ENCODE results near the gene SLC18A2.
"Not testable (repeated sequence)": the region's sequence is repeated elsewhere in the genome, so short reads cannot be mapped to it uniquely, and the experiment has no call there.

SLC18A2 gene

DNA sequence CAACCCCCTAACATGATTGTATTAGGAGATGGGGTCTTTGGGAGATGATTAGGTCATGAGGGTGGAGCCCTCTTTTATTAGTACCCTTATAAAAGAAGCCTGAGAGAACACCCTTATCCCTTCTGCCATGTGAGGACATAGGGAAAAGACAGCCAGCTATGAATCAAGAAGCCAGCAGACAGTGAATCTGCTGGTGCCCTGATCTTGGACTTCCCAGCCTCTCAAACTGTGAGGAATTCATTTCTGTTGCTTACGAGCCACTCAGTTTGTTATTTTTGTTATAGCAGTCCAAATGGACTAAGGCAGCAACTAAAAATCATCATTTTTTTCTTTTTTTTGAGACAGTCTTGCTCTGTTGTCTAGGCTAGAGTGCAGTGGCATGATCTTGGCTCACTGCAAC lies 59.8 kb downstream of the SLC18A2 start:
- Histone ChIP-seq H3K36me3 (no peaks in the 10 kb centered on the region), H3K27me3 (no peaks in the 10 kb centered on the region), H3K4me3 (ENCODE audit: low read depth, low read length) (no peak overlapping the region), H3K4me1 (no peaks in the 10 kb centered on the region), H3K9me3 (no peaks in the 10 kb centered on the region)
- DNase-seq = no peak
- TF ChIP-seq, protein P1, sequence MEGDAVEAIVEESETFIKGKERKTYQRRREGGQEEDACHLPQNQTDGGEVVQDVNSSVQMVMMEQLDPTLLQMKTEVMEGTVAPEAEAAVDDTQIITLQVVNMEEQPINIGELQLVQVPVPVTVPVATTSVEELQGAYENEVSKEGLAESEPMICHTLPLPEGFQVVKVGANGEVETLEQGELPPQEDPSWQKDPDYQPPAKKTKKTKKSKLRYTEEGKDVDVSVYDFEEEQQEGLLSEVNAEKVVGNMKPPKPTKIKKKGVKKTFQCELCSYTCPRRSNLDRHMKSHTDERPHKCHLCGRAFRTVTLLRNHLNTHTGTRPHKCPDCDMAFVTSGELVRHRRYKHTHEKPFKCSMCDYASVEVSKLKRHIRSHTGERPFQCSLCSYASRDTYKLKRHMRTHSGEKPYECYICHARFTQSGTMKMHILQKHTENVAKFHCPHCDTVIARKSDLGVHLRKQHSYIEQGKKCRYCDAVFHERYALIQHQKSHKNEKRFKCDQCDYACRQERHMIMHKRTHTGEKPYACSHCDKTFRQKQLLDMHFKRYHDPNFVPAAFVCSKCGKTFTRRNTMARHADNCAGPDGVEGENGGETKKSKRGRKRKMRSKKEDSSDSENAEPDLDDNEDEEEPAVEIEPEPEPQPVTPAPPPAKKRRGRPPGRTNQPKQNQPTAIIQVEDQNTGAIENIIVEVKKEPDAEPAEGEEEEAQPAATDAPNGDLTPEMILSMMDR (IDR thresholded peaks at IDR 0.05; ENCODE audit: low read depth, low read length) = no peak

DNA sequence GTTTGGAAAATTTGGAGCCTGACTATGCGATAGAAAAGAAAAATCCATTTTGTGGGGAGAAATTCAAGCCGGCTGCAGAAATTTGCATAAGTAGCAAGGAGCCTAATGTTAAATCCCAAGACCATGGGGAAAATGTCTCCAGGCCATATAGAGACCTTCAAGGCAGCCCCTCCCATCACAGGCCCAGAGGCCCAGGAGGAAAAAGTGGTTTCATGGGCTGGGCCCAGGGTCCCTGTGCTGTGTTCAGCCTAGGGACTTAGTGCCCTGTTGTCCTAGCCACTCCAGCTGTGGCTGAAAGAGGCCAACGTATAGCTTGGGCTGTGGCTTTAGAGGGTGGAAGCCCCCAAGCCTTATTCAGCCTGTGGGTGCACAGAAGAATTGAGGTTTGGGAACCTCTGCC lies 62.5 kb downstream of the SLC18A2 start:
- not testable (repeated sequence) for DNase-seq; H3K4me1 ChIP-seq; H3K36me3 ChIP-seq; H3K27me3 ChIP-seq; H3K4me3 ChIP-seq (ENCODE audit: low read depth, low read length); H3K9me3 ChIP-seq

DNA sequence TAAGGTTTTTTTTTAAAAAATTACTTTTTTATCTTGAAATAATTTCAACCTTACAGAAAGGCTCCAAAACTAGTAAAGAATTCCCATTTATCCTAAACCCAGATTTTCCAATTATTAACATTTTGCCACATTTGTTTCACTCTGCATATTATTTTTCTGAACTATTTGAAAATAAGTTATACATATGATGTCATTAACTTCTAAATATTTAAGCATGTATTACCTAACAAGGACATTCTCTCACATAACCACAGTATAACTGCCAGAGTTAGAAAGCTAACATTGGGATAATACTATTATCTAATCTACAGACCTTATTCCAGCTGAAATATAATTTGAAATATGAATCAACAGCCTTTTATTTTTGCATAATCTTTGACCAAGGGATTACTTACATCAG lies 65.8 kb downstream of the SLC18A2 start:
- TF ChIP-seq, protein P1 (IDR thresholded peaks at IDR 0.05; ENCODE audit: low read depth, low read length) = no peak
- no peaks in the 10 kb centered on the region for H3K9me3 ChIP-seq
- no peaks in the 10 kb centered on the region for H3K4me1 ChIP-seq
- H3K4me3 ChIP-seq (ENCODE audit: low read depth, low read length) = no peak overlapping the region
- no peak for DNase-seq
- H3K36me3 ChIP-seq = no peaks in the 10 kb centered on the region
- H3K27me3 ChIP-seq = no peaks in the 10 kb centered on the region

DNA sequence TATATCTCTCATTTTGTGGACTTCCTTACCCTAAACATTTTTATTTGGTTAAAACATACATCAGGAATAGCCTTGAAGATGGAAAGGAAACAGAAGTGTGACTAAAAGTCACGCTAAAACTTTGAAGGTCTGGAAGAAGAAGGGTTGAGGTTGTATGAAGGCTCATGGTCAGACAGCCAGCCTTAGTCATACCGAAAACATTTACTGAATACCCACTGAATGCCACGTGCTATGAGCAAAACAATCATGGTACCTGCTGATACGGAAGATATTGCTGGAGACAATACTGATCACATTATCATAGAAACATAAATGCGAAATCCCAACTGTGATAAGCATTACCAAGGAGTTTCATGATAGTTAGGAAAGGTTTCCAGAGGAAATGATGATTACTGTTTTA lies 70.3 kb downstream of the SLC18A2 start:
- no peaks in the 10 kb centered on the region for H3K9me3 ChIP-seq
- no peak for DNase-seq
- H3K36me3 ChIP-seq = no peaks in the 10 kb centered on the region; the same call in 1 of the 2 replicates
- TF ChIP-seq, protein P1 (IDR thresholded peaks at IDR 0.05; ENCODE audit: low read depth, low read length) = no peak
- H3K4me3 ChIP-seq (ENCODE audit: low read depth, low read length) = no peak overlapping the region
- no peaks in the 10 kb centered on the region for H3K4me1 ChIP-seq
- no peaks in the 10 kb centered on the region for H3K27me3 ChIP-seq

DNA sequence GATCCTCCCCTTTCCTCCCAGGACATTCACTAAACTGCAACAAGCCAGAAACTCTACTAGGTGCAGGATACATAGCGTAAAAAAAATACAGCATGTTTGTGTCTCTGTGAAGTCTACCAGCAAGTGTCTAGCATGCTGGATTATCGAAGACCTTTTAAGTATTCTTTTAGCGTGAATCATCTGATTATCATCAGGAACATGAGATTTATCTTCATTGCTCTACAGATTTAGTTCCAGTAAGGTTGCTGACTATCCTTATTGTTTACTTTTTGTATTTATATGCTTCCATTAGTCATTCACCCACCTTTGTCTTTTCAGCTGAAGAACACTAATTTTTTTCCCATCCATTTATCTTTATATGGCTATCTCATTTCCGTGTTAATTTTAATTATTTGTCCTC lies 71.5 kb downstream of the SLC18A2 start:
- no peaks in the 10 kb centered on the region for H3K4me1 ChIP-seq
- H3K9me3 ChIP-seq = no peaks in the 10 kb centered on the region
- TF ChIP-seq, protein P1 (IDR thresholded peaks at IDR 0.05; ENCODE audit: low read depth, low read length) = no peak
- H3K27me3 ChIP-seq = no peaks in the 10 kb centered on the region
- no peak overlapping the region for H3K4me3 ChIP-seq (ENCODE audit: low read depth, low read length)
- H3K36me3 ChIP-seq = no peaks in the 10 kb centered on the region; the same call in 1 of the 2 replicates
- DNase-seq = no peak

DNA sequence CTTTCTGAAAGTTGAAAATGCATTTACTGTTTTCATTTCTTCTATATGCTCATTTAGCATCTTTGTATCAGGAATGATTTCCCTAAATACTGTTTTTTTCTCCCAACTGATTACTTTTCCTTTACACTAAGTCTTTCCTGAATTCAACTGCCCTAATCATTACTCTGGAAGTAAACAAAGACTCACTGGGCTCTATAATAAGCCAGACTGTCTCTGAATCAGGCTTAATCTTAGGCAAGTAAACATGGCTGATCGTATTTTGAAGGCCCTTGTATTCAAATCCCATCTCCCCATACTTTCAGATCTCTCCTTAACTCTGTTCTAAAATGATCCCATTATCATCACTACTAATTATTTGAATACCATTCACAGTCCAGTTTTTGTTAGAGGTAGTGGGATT lies 72.7 kb downstream of the SLC18A2 start:
- DNase-seq = no peak
- H3K36me3 ChIP-seq = no peaks in the 10 kb centered on the region; the same call in 1 of the 2 replicates
- no peaks in the 10 kb centered on the region for H3K9me3 ChIP-seq
- H3K4me1 ChIP-seq = no peaks in the 10 kb centered on the region
- TF ChIP-seq, protein P1 (IDR thresholded peaks at IDR 0.05; ENCODE audit: low read depth, low read length) = no peak
- H3K4me3 ChIP-seq (ENCODE audit: low read depth, low read length) = no peak overlapping the region
- no peaks in the 10 kb centered on the region for H3K27me3 ChIP-seq

DNA sequence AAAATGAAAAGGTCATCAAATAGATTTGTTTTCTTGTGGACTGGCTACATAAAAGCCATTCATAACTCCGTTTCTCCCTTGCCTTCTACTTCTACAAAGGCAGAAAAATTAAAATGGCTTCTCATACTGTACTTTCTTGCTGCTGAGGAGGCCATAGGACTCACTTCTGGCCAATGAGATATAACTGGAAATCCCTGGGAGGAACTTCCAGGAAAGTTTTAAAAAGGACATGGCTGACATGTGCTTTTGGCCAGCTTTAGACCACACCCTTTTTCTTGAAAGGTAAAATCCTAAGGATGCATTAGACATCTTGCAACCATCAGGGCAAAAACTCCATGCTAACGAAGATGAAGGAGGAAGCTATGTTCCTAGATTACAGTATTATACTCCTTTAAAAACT lies 75.8 kb downstream of the SLC18A2 start:
- TF ChIP-seq, protein P1 (IDR thresholded peaks at IDR 0.05; ENCODE audit: low read depth, low read length) = no peak
- no peak overlapping the region for H3K4me3 ChIP-seq (ENCODE audit: low read depth, low read length)

More for the DNA sequence above, 75.8 kb downstream of the SLC18A2 start:
- no peak for DNase-seq
- Histone ChIP-seq H3K36me3 (no peaks in the 10 kb centered on the region; the same call in 1 of the 2 replicates), H3K9me3 (no peaks in the 10 kb centered on the region), H3K4me1 (no peaks in the 10 kb centered on the region), H3K27me3 (no peaks in the 10 kb centered on the region)
